Heart left ventricle (tissue), 16 donors: ENCODE measurements around the gene XIAP. TPM values are rescaled to one million over a fixed set of nuclear protein-coding genes. Genes with fewer than 3 reads are reported as not detected.

Experiments
- ATAC-seq, 4 donors: fragments of 200-7000 bp; cut with Tn5 transposase; one replicate each; pipeline ENCODE4 v1.9.1; 2020 to 2022; ENCODE audit warnings: moderate library complexity in 4 of 4, mild to moderate bottlenecking in 3 of 4, moderate number of reproducible peaks in 1 of 4
- DNase-seq, 5 donors: peaks; one replicate each; pipeline ENCODE4 v3.0.0-alpha.2; 2020
- H3K27ac ChIP-seq, 12 donors: fragments of 200-600 bp; sonication (generic) in 4 of 12; one replicate each; pipeline versions ENCODE4 v1.5.0 to v1.8.0; 2016 to 2022; ENCODE audit warnings: mild to moderate bottlenecking in 2 of 12
- H3K27me3 ChIP-seq, 9 donors: fragments of 200-600 bp; sonication (generic) in 2 of 9; one replicate each; pipeline versions ENCODE4 v1.5.1 to v1.8.0; 2016 to 2022; ENCODE audit warnings: mild to moderate bottlenecking in 3 of 9
- H3K36me3 ChIP-seq, 9 donors: fragments of 200-600 bp; sonication (generic) in 2 of 9; one replicate each; pipeline versions ENCODE4 v1.5.0 to v1.8.0; 2018 to 2022; ENCODE audit warnings: mild to moderate bottlenecking in 2 of 9
- H3K4me1 ChIP-seq, 12 donors: fragments of 200-600 bp; sonication (generic) in 4 of 12; one replicate each; pipeline versions ENCODE4 v1.5.0 to v1.8.0; 2016 to 2022; ENCODE audit warnings: mild to moderate bottlenecking in 3 of 12
- H3K4me3 ChIP-seq, 12 donors: fragments of 200-600 bp; sonication (generic) in 4 of 12; one replicate each; pipeline versions ENCODE4 v1.5.0 to v1.8.0; 2017 to 2022; ENCODE audit warnings: mild to moderate bottlenecking in 9 of 12, moderate library complexity in 4 of 12
- H3K9me3 ChIP-seq, 12 donors: fragments of 200-600 bp; sonication (generic) in 4 of 12; one replicate each; pipeline versions ENCODE4 v1.5.0 to v1.8.0; 2016 to 2022; ENCODE audit warnings: mild to moderate bottlenecking in 1 of 12
- CTCF ChIP-seq, 12 donors: fragments of 200-600 bp; sonication (generic) in 4 of 12; IDR thresholded peaks; one replicate each; pipeline versions ENCODE4 v1.5.0 to v1.8.0; 2018 to 2022; ENCODE audit warnings: antibody characterized with exemption in 12 of 12, mild to moderate bottlenecking in 5 of 12
- POLR2A ChIP-seq, 2 donors: fragments of 450-650 bp; IDR thresholded peaks; one replicate each; pipeline ENCODE4 v1.6.1; 2017; ENCODE audit warnings: antibody characterized with exemption in 2 of 2, mild to moderate bottlenecking in 2 of 2, moderate library complexity in 2 of 2
- WGBS, 4 donors: extraction: QIAGEN DNeasy Blood & Tissue Kit in 2 of 4; methylation state at CpG; one replicate each; pipeline versions ENCODE4 v1.1.5 to v1.1.7; 2013 to 2018; 5-methylcytosine and 5-hydroxymethylcytosine counted together
- intact Hi-C, 10 donors: fragments of 100-400 bp; cut with DNase I; formaldehyde crosslinking; loops; one replicate each; pipeline versions ENCODE4 v1.11.1 to v1.14.2; 2022
- polyA plus RNA-seq, 2 donors: library from polyadenylated mRNA; stranded (reverse); fragments of 200-250 nt; gene quantifications; one replicate each; pipeline ENCODE4 v1.2.3, GENCODE V29; 2013
- total RNA-seq, 9 donors: library from RNA; depleted of rRNA in 2 of 9; stranded (reverse); fragments of >200 nt in 2 of 9; fragmentation: NEBNext Ultra II Directional in 3 of 9; extraction: Animal tissue kit (Norgen Biotek cat#: 25700) in 3 of 9; gene quantifications; one replicate each; pipeline versions ENCODE4 v1.1.0 to v1.2.4, GENCODE V29; 2016 to 2023
- donor health status: ischemic (EF 13 %, LVEDD 7.1; RV severe dilation, severe dysfunction).
- donor health status: healthy with polysubstance abuse.
- donor health status: DM: no; HTN: yes; CAD: no.
- donor health status: DM: no; HTN: no; CAD: no.
- donor health status: ischemic (EF 25% LVEDD 6.9; RV normal size, moderate dysfunction).
- donor health status: ischemic (EF 25% LVEDD 5.7; RV mildly dilated, moderate dysfunction).
- donor health status: healthy.
- donor health status: DM: yes; HTN: yes; CAD: no.
- donor health status: ischemic (EF 35%, LVEDD 5.7; RV mildly dilated, moderate dysfunction).
- donor health status: nonischemic (EF 11% LVEDD 7.7; RV severe dilation, severe dysfunction).
- donor health status: DM: yes; HTN: yes; CAD: no.
- donor health status: PGD.
- donor health status: ischemic (EF 29% LVEDD 5.4; RV normal size, mild dysfunction).
- donor health status: nonischemic (EF 23%, LVEDD 6.1; RV moderate dilation, normal function).

The XIAP gene
- total and polyA plus RNA-seq, 11 donors: 6.8 to 44.3 (median 23.9) TPM

GRCh38 chrX:123876844-123877243 is 17.0 kb downstream of the XIAP start:
- no peaks in the 10 kb centered on the region for H3K9me3 ChIP-seq
- intact Hi-C loops: no loop called here
- peaks cover 0 to 27% (median 13%) of the 10 kb centered on the region in 12 donors for H3K4me1 ChIP-seq
- DNase-seq (no peak), ATAC-seq (no peak)
- TF ChIP-seq CTCF (IDR thresholded peaks at IDR 0.05) (no peak), POLR2A (IDR thresholded peaks at IDR 0.05) (no peak)
- 62 to 95% (median 84%) methylated on average over 2 of the region's 2 CpGs for WGBS, 4 donors
- no peaks in the 10 kb centered on the region for H3K36me3 ChIP-seq
- no peak overlapping the region for H3K4me3 ChIP-seq
- no peaks in the 10 kb centered on the region for H3K27me3 ChIP-seq
- H3K27ac ChIP-seq: no peak overlapping the region

GRCh38 chrX:123878252-123878721 is 18.4 kb downstream of the XIAP start:
- Histone ChIP-seq H3K4me1 (peaks cover 0 to 27% (median 13%) of the 10 kb centered on the region in 12 donors), H3K27ac (peak overlapping the region in 2 of 12 donors; percentile 32 to 38), H3K36me3 (no peaks in the 10 kb centered on the region), H3K27me3 (no peaks in the 10 kb centered on the region), H3K4me3 (peak overlapping the region in 1 of 12 donors; percentile 7), H3K9me3 (no peaks in the 10 kb centered on the region)
- 35 to 57% (median 41%) methylated on average over 2 of the region's 2 CpGs for WGBS, 4 donors
- DNase-seq (no peak), ATAC-seq (peak in 2 of 4 donors; percentile 36 to 52)
- intact Hi-C loops: no loop called here
- TF ChIP-seq POLR2A (IDR thresholded peaks at IDR 0.05) (no peak), CTCF (IDR thresholded peaks at IDR 0.05) (no peak)

- no peak for DNase-seq
- ATAC-seq: no peak
- Histone ChIP-seq H3K4me1 (peaks cover 0 to 21% (median 8%) of the 10 kb centered on the region in 12 donors), H3K27me3 (no peaks in the 10 kb centered on the region), H3K36me3 (peaks cover 0 to 8% (median 5%) of the 10 kb centered on the region in 9 donors), H3K9me3 (no peaks in the 10 kb centered on the region), H3K4me3 (no peak overlapping the region), H3K27ac (no peak overlapping the region)
- intact Hi-C loops: no loop called here
- TF ChIP-seq POLR2A (IDR thresholded peaks at IDR 0.05): no peak
- TF ChIP-seq CTCF (IDR thresholded peaks at IDR 0.05): no peak
These were observed 21.5 kb downstream of the XIAP start for GRCh38 chrX:123881330-123881729.

GRCh38 chrX:123882391-123882790 is 22.5 kb downstream of the XIAP start:
- Histone ChIP-seq H3K27ac (no peak overlapping the region), H3K9me3 (no peaks in the 10 kb centered on the region)
- intact Hi-C loops: no loop called here

More at GRCh38 chrX:123882391-123882790, 22.5 kb downstream of the XIAP start:
- Histone ChIP-seq H3K36me3 (peaks cover 0 to 15% (median 5%) of the 10 kb centered on the region in 9 donors), H3K27me3 (no peaks in the 10 kb centered on the region), H3K4me3 (no peak overlapping the region), H3K4me1 (peaks cover 0 to 18% (median 7%) of the 10 kb centered on the region in 12 donors)
- no peak for TF ChIP-seq POLR2A (IDR thresholded peaks at IDR 0.05)
- no peak for TF ChIP-seq CTCF (IDR thresholded peaks at IDR 0.05)
- no peak for ATAC-seq
- no peak for DNase-seq
- 70 to 79% (median 72%) methylated on average over 3 of the region's 3 CpGs for WGBS, 4 donors
